Mesenchymal stem cell (in vitro differentiated cells and primary cell): ENCODE data around the gene PTPN20.

Experiments
- DNase-seq: peaks from one replicate; pipeline ENCODE4 v3.0.0-alpha.2; 2013
- H2AFZ ChIP-seq: one replicate; pipeline ENCODE4 v1.6.1; 2013; ENCODE audit warnings: low read depth, mild to moderate bottlenecking, control low read depth, inconsistent platforms, low read length, moderate library complexity
- H2AK5ac ChIP-seq: 2 replicates; pipeline ENCODE4 v1.6.1; 2013; ENCODE audit warnings: low read length, moderate library complexity, mild to moderate bottlenecking, inconsistent platforms; ENCODE audit not compliant: severe bottlenecking
- H2BK120ac ChIP-seq: one replicate; pipeline ENCODE4 v1.6.1; 2013; ENCODE audit warnings: low read depth, mild to moderate bottlenecking, inconsistent platforms, low read length, moderate library complexity
- H2BK12ac ChIP-seq, 2 experiments: one replicate each; pipeline ENCODE4 v1.6.1; 2013; ENCODE audit warnings: inconsistent platforms in 2 of 2, low read length in 2 of 2, mild to moderate bottlenecking in 2 of 2, moderate library complexity in 2 of 2, control low read depth in 1 of 2
- H2BK15ac ChIP-seq: one replicate; pipeline ENCODE4 v1.6.1; 2013; ENCODE audit warnings: mild to moderate bottlenecking, low read depth, inconsistent platforms; ENCODE audit not compliant: poor library complexity, severe bottlenecking
- H2BK5ac ChIP-seq: 2 replicates; pipeline ENCODE4 v1.6.1; 2013; ENCODE audit warnings: low read depth, mild to moderate bottlenecking, low read length, control low read depth, inconsistent platforms; ENCODE audit not compliant: poor library complexity, severe bottlenecking
- H3K14ac ChIP-seq, 2 experiments: one replicate each; pipeline ENCODE4 v1.6.1; 2013; ENCODE audit warnings: inconsistent platforms in 2 of 2, low read length in 2 of 2, control low read depth in 1 of 2, mild to moderate bottlenecking in 1 of 2, moderate library complexity in 1 of 2
- H3K18ac ChIP-seq, 2 experiments: one replicate each; pipeline ENCODE4 v1.6.1; 2013; ENCODE audit warnings: inconsistent platforms in 2 of 2, low read length in 2 of 2, control low read depth in 1 of 2, low read depth in 1 of 2, mild to moderate bottlenecking in 1 of 2
- H3K23ac ChIP-seq, 2 experiments: one replicate each; pipeline ENCODE4 v1.6.1; 2013; ENCODE audit warnings: inconsistent platforms in 2 of 2, low read length in 2 of 2, mild to moderate bottlenecking in 2 of 2, moderate library complexity in 2 of 2, control low read depth in 1 of 2
- H3K27ac ChIP-seq: 2 replicates; pipeline ENCODE4 v1.5.1; 2013; ENCODE audit warnings: mild to moderate bottlenecking, moderate library complexity, low read length, control low read depth, inconsistent platforms; ENCODE audit not compliant: poor library complexity, severe bottlenecking
- H3K27me3 ChIP-seq, 2 experiments: 2 replicates each; pipeline versions ENCODE4 v1.6.1 to v1.7.0; 2013; ENCODE audit warnings: low read length in 2 of 2, mild to moderate bottlenecking in 2 of 2, moderate library complexity in 2 of 2, control low read depth in 1 of 2, inconsistent platforms in 1 of 2; ENCODE audit not compliant: control insufficient read depth in 1 of 2, insufficient read depth in 1 of 2
- H3K36me3 ChIP-seq, 2 experiments: 2 replicates each; pipeline versions ENCODE4 v1.6.1 to v1.7.0; 2013; ENCODE audit warnings: low read length in 2 of 2, control low read depth in 1 of 2, inconsistent platforms in 1 of 2, low read depth in 1 of 2, mild to moderate bottlenecking in 1 of 2; ENCODE audit not compliant: insufficient read depth in 2 of 2, control insufficient read depth in 1 of 2
- H3K4ac ChIP-seq, 2 experiments: one replicate each; pipeline ENCODE4 v1.6.1; 2013; ENCODE audit warnings: inconsistent platforms in 2 of 2, low read length in 2 of 2, mild to moderate bottlenecking in 2 of 2, moderate library complexity in 2 of 2, control low read depth in 1 of 2, low read depth in 1 of 2
- H3K4me1 ChIP-seq: 2 replicates; pipeline ENCODE4 v1.6.1; 2013; ENCODE audit warnings: low read depth, low read length, control low read depth; ENCODE audit not compliant: control insufficient read depth, insufficient read depth
- H3K4me2 ChIP-seq: 2 replicates; pipeline ENCODE4 v1.6.1; 2013; ENCODE audit warnings: low read length, mild to moderate bottlenecking, inconsistent platforms; ENCODE audit not compliant: poor library complexity, severe bottlenecking
- H3K4me3 ChIP-seq, 2 experiments: 2 replicates each; pipeline versions ENCODE4 v1.5.1 to v1.7.0; 2013; ENCODE audit warnings: low read length in 2 of 2, mild to moderate bottlenecking in 2 of 2, control low read depth in 1 of 2, low read depth in 1 of 2; ENCODE audit not compliant: insufficient read depth in 1 of 2
- H3K79me1 ChIP-seq: replicated peaks from 2 replicates; pipeline ENCODE4 v1.6.1; 2013; ENCODE audit warnings: mild to moderate bottlenecking, control low read depth, low read length, inconsistent platforms; ENCODE audit not compliant: poor library complexity, severe bottlenecking
- H3K9ac ChIP-seq: 2 replicates; pipeline ENCODE4 v1.7.0; 2013; ENCODE audit warnings: mild to moderate bottlenecking, low read length, moderate library complexity
- H3K9me3 ChIP-seq: 2 replicates; pipeline ENCODE4 v1.7.0; 2013; ENCODE audit warnings: mild to moderate bottlenecking, low read length; ENCODE audit not compliant: control insufficient read depth
- H4K8ac ChIP-seq: one replicate; pipeline ENCODE4 v1.6.1; 2013; ENCODE audit warnings: inconsistent platforms, mild to moderate bottlenecking, low read length, moderate library complexity
- H4K91ac ChIP-seq: one replicate; pipeline ENCODE4 v1.6.1; 2013; ENCODE audit warnings: mild to moderate bottlenecking, low read length, inconsistent platforms
- WGBS: methylation state at CpG from one replicate; pipeline ENCODE4 v1.1.7; 2013; ENCODE audit warnings: mixed read lengths; 5-methylcytosine and 5-hydroxymethylcytosine counted together

PTPN20 gene

GRCh38 chr10:47027108-47027783 is 116.0 kb downstream of the PTPN20 start:
- Histone ChIP-seq H3K4me1 (no peaks in the 10 kb centered on the region), H3K4me3 (no peak overlapping the region), H2BK15ac (no peak overlapping the region), H3K79me1 (no peaks in the 10 kb centered on the region), H2AFZ (no peak overlapping the region), H3K23ac (no peak overlapping the region), H3K14ac (no peak overlapping the region), H3K4ac (no peak overlapping the region), H3K18ac (no peak overlapping the region), H2AK5ac (no peak overlapping the region), H4K8ac (no peak overlapping the region), H2BK5ac (no peak overlapping the region), H3K27ac (no peak overlapping the region), H3K4me2 (no peak overlapping the region), H3K27me3 (peaks cover 0 to 5% of the 10 kb centered on the region in 2 experiments), H2BK120ac (no peak overlapping the region), H3K9me3 (no peaks in the 10 kb centered on the region), H2BK12ac (no peak overlapping the region), H3K9ac (no peak overlapping the region), H4K91ac (no peak overlapping the region), H3K36me3 (no peaks in the 10 kb centered on the region)
- 70% methylated on average over 9 of the region's 9 CpGs for WGBS
- no peak for DNase-seq

- Histone ChIP-seq H2BK12ac (no peak overlapping the region), H3K79me1 (no peaks in the 10 kb centered on the region), H2BK5ac (no peak overlapping the region), H3K4ac (no peak overlapping the region), H4K91ac (no peak overlapping the region), H4K8ac (no peak overlapping the region), H2AFZ (no peak overlapping the region), H3K4me3 (no peak overlapping the region), H3K27ac (no peak overlapping the region), H3K4me2 (no peak overlapping the region), H3K36me3 (no peaks in the 10 kb centered on the region), H3K9me3 (no peaks in the 10 kb centered on the region), H3K4me1 (no peaks in the 10 kb centered on the region), H3K14ac (no peak overlapping the region), H3K18ac (no peak overlapping the region), H3K9ac (no peak overlapping the region), H3K23ac (no peak overlapping the region), H2BK15ac (no peak overlapping the region), H3K27me3 (peaks cover 0 to 5% of the 10 kb centered on the region in 2 experiments), H2BK120ac (no peak overlapping the region), H2AK5ac (no peak overlapping the region)
- WGBS: 74% methylated on average over 8 of the region's 8 CpGs
- DNase-seq: no peak
These were observed 116.6 kb downstream of the PTPN20 start for GRCh38 chr10:47027784-47028260.

- Histone ChIP-seq H2BK15ac (no peak overlapping the region), H2AK5ac (no peak overlapping the region), H4K91ac (no peak overlapping the region), H2BK5ac (no peak overlapping the region), H3K23ac (no peak overlapping the region), H3K36me3 (no peaks in the 10 kb centered on the region), H3K18ac (no peak overlapping the region), H2BK120ac (no peak overlapping the region), H3K9me3 (no peaks in the 10 kb centered on the region), H3K4me3 (no peak overlapping the region), H3K9ac (no peak overlapping the region), H3K27ac (no peak overlapping the region), H3K27me3 (peaks cover 0 to 6% of the 10 kb centered on the region in 2 experiments), H3K4me2 (no peak overlapping the region), H2AFZ (no peak overlapping the region), H3K4me1 (no peaks in the 10 kb centered on the region), H3K79me1 (no peaks in the 10 kb centered on the region), H2BK12ac (no peak overlapping the region), H4K8ac (no peak overlapping the region), H3K14ac (no peak overlapping the region), H3K4ac (no peak overlapping the region)
- DNase-seq: no peak
- WGBS: 90% methylated on average over 8 of the region's 8 CpGs
These were observed 117.2 kb downstream of the PTPN20 start for GRCh38 chr10:47028466-47028865.

- no peak overlapping the region for H2AFZ ChIP-seq
- no peak overlapping the region for H4K8ac ChIP-seq
- no peak for DNase-seq
- H2BK15ac ChIP-seq: no peak overlapping the region
- H3K27ac ChIP-seq: no peak overlapping the region
- no peak overlapping the region for H3K18ac ChIP-seq
- no peak overlapping the region for H3K9ac ChIP-seq
- WGBS: 83% methylated on average over 12 of the region's 13 CpGs
- H2BK120ac ChIP-seq: no peak overlapping the region
- no peaks in the 10 kb centered on the region for H3K36me3 ChIP-seq
- H3K23ac ChIP-seq: no peak overlapping the region
- no peak overlapping the region for H2BK12ac ChIP-seq
- no peak overlapping the region for H3K4me2 ChIP-seq
- H3K4ac ChIP-seq: no peak overlapping the region
- no peaks in the 10 kb centered on the region for H3K4me1 ChIP-seq
- H3K9me3 ChIP-seq: no peaks in the 10 kb centered on the region
- H3K27me3 ChIP-seq: peaks cover 0 to 12% of the 10 kb centered on the region in 2 experiments
- H2BK5ac ChIP-seq: no peak overlapping the region
- H3K14ac ChIP-seq: no peak overlapping the region
- H2AK5ac ChIP-seq: no peak overlapping the region
- no peak overlapping the region for H3K4me3 ChIP-seq
- no peaks in the 10 kb centered on the region for H3K79me1 ChIP-seq
- no peak overlapping the region for H4K91ac ChIP-seq
These were observed 118.2 kb downstream of the PTPN20 start for GRCh38 chr10:47029181-47030009.
